Stimulated activated CD8-positive, alpha-beta memory T cell treated with anti-CD3 and anti-CD28 coated beads, Interleukin-7, amount 100 ng/mL, for 1 hour (primary cell): Measurements from ENCODE around the gene KBTBD13.
"Not testable (repeated sequence)": the region's sequence is repeated elsewhere in the genome, so short reads cannot be mapped to it uniquely, and the experiment has no call there.

Source experiments
- DNase-seq, 2 donors: peaks; one replicate each; pipeline ENCODE4 v3.0.0-alpha.2; 2020; ENCODE audit warnings: low read depth in 2 of 2

KBTBD13 gene

DNA sequence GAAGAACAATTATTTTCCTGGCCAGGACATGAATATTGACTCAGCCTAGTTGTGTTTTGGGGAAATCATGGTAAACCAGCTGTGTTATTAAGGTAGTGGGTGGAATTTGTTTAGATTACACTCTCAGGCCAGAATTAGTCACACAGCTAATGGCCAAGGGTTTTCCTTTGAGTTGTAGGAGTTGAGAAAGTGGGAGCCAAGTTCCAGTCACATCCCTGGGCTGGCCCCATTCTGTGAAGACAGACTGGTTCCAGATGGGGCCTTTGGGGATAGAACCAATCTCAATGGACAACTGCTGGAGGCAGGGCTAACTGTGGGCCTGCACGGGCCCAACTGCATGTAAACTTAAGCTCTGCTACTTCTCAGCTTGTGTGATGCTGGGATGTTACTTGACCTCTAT, 7.4 kb upstream of the KBTBD13 start:
- no peak for DNase-seq

DNA sequence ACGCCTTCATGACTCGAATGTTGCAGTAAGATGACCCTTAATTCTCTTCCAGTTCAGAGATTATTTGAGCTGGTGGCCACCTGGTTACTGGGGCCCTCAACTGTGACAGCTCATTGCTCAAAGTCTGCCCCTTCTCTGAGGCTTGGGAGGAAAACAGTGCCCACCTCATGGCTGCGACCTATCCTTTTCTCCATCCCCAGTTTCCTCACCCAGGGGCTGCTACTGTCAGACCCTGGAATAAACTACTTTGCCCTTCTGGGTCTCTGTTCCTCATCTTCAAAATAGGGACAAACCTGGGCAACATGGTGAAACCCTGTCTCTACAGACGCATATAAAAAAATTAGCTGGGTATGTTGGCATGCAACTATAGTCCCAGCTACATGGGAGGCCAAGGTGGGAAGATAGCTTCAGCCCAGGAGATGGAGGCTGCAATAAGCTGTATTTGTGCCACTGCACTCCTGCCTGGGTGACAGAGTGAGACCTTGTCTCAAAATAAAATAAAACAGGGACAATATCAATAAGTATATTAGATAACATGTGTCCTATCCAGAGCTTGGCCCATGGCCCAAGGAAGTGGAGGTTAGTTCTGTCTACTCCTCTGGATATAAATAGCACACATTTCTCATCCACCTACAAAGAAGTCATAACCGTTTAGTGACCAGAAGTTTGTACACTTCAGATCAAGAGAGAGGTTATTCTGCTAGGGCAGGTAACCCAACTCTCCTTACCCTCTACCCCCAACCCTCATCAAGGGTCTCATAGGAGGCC, 6.6 kb upstream of the KBTBD13 start:
- no peak for DNase-seq

DNA sequence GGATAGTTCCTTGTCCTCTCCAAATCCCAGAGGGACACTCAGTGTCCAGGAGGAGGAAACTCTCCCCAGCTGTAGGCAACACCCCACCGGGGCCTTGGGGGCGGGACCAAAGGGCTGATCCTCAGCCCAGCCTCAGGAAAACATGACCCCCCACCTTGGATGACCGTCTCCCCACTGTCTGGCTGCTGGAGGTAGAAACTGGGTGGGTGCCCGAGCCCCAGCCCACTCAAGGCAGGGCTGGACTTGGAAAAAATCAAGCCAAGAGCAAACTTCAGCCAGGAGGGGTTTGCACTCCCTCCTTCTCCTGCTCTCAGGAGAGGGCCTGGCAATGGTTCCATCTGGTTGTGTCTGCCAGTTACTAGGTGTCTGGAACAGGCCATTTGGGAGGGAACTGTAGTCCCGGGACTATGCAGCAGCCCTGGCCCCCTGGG, 5.2 kb upstream of the KBTBD13 start:
- no peak for DNase-seq

DNA sequence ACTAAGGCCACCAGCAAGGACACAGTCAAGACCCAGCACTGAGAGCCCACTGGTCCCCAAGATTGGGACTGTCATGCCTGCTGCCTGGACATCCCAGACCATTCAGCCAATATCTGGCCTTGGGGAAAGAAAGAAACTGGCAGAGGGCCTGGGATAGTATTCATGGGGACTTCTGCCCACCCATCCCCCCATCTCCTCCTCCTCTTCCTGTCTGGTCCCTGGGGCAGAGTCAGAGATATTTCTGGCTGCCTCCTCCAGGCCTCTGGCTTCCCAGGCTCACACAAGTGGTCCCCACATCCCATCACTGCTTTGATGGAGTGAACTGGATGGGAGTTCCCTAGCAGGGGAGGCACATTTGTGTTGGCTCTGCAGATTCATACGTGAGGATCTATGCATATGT, 4.5 kb upstream of the KBTBD13 start:
- no peak for DNase-seq

DNA sequence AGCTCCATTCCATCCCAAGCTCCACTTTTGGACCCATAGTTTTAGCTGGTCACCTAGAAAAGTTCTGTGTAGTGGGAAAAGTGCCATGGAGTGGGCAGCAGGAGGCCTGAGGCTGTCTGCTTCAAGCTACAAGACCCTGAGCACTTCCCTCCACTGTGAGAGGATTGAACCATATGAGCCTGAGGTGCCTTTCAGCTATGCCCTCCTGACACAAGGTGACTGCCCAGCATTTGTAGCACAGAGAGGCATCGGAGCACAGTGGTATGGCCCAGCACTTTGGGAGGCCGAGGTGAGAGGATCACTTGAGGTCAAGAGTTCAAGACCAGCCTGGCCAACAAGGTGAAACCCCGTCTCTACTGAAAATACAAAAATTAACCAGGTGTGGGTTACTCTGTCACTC, 3.9 kb upstream of the KBTBD13 start:
- no peak for DNase-seq

DNA sequence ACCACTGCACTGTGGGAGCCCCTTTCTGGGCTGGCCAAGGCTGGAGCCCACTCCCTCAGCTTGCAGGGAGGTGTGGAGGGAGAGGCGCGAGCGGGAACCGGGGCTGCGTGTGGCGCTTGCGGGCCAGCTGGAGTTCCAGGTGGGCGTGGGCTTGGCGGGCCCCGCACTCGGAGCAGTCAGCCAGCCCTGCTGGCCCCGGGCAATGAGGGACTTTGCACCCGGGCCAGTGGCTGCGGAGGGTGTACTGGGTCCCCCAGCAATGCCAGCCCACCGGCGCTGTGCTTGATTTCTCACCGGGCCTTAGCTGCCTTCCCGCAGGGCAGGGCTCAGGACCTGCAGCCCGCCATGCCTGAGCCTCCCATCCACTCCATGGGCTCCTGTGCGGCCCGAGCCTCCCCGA, 1.6 kb upstream of the KBTBD13 start:
- DNase-seq: not testable (repeated sequence)

DNA sequence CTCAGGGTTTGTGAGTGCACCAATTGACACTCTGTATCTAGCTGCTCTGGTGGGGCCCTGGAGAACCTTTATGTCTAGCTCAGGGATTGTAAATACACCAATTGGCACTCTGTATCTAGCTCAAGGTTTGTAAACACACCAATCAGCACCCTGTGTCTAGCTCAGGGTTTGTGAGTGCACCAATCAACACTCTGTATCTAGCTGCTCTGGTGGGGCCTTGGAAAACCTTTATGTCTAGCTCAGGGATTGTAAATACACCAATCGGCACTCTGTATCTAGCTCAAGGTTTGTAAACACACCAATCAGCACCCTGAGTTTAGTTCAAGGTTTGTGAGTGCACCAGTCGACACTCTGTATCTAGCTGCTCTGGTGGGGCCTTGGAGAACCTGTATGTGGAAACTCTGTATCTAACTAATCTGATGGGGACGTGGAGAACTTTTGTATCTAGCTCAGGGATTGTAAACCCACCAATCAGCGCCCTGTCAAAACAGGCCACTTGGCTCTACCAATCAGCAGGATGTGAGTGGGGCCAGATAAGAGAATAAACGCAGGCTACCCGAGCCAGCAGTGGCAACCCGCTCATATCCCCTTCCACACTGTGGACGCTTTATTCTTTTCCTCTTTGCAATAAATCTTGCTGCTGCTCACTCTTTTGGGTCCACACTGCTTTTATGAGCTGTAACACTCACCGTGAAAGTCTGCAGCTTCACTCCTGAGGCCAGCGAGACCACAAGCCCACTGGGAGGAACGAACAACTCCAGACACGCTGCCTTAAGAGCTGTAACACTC, 745 bp upstream of the KBTBD13 start:
- not testable (repeated sequence) for DNase-seq

DNA sequence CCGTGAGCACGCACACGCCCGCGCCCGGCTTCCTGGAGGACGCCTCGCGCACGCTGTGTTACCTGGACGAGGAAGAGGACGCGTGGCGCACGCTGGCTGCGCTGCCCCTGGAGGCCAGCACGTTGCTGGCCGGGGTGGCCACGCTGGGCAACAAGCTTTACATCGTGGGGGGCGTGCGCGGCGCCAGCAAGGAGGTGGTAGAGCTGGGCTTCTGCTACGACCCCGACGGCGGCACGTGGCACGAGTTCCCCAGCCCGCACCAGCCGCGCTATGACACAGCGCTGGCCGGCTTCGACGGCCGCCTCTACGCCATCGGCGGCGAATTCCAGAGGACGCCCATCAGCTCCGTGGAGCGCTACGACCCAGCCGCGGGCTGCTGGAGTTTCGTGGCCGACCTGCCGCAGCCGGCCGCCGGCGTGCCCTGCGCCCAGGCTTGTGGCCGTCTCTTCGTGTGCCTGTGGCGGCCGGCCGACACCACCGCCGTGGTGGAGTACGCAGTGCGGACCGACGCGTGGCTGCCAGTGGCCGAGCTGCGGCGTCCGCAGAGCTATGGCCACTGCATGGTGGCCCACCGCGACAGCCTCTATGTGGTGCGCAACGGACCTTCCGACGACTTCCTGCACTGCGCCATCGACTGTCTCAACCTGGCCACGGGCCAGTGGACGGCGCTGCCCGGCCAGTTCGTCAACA, 890 bp downstream of the KBTBD13 start:
- no peak for DNase-seq

DNA sequence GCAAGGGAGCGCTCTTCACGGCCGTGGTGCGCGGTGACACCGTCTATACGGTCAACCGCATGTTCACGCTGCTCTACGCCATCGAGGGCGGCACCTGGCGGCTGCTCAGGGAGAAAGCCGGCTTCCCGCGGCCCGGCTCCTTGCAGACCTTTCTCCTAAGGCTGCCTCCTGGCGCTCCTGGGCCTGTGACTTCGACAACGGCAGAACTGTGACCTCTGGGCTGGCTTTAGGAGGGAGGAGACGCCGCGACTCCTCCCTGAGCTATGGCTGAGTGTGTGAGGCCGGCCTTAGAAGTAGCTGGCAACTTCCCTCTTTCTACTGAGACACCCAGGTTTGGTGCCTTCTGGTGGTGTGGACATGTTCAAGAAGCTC, 1.4 kb downstream of the KBTBD13 start:
- peak in 1 of 2 donors; percentile 14 for DNase-seq

DNA sequence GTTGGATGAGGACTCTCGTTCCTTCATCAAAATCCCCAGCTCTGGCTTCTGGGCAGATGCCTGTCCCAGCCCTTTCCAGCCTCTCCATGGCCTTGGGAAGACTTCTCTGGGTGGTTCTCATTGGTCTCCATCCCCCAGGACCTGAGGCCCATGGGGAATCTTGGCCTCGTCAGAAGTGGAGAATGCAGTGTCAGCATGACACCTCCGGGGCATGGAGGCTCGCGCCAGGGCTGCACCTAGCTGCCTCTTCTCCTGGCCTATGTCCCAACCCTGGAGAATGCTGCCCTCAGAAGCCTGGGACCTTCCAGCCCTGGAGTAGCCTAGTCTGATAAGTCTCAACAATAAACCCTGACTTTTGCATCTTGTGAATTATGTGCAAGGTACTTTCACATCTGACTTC, 3.0 kb downstream of the KBTBD13 start:
- DNase-seq: no peak

DNA sequence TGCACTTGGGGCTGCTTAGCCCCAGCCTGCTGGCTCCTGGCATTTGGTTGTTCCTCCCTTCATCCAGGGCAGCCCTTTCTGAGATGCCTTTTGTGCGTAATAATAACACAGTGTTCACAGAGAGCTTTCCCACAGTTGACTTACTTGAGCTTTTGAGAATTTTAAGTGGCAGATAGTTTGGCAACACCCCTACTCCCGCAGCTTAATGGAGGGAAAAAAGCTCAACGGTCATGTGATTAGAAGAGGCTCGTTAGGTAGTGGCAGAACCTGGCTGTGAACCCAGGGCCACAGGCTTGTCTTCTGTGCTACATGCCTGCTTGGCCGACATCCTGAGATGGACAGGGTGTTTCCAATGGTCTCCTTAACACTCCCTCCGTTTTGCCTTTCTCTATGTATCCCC, 4.7 kb downstream of the KBTBD13 start:
- no peak for DNase-seq

DNA sequence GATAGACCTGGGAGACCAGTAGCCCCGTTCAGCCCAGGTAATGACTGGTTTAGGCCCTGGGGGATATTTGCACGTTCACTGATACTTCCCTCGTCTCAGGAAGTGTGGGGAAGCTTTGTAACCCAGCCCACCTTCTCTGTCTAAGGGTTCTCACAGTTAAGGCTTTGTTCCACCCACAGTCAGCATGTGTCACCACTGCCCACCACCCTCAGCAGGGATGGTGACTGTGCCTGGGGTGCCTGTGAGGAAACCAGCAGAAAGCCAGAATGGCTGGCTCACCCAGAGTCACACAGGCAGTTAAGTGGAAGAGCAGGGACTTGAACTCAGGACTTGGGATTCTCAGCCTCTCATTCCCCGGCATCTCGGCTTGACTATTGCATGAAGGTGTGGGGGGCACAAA, 5.2 kb downstream of the KBTBD13 start:
- no peak for DNase-seq

DNA sequence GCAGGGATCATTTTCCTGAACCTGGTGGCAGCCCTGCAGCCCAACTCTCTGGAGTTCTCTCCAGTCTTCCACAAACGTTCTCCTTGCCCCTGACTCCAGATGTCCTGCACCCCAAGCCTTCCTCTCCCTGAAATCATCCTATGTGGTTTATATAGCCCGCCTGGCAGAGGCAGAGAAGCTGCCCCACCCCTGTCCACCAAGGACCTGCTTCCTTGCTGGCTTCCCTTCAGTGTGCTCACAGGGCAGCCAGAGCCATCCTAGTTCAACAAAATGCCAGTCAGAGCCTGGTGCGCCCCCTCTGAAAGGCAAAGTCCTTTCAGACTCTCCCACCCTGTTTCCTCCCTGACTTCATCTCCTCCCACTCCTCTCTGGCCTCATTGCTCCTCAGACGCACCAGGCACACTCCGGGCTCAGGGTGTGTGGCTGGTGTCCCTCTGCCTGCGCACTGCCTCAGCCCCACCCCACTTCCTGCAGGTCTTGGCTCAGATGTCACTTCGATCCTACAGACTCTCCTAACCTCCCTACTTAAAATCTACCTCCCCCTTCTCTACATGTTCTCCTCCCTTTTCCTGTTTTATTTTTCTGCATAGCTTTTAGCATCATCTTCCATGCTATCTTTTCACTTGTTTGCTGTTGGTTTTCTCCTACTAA, 5.9 kb downstream of the KBTBD13 start:
- no peak for DNase-seq

DNA sequence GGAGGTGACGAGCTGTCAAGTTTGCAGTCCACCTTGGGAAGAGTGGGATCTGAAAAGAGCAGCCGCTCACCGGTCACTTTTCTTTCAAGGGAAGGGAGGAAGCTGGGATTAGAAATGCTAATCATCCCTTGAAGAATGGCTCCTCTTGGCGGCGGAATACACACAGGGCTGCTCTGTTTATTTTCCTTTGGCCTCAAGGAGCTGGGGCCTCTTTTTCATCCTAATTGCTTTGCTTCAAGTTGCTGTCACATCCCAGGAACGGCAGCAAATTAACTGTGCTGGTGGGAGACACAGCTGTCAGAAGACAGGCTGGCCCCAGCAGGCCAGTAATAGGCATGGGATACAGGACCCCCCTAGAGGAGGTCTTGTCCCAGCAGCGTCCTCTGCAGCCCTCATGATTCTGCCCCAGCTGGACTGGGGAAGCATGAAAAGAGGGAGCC, 6.7 kb downstream of the KBTBD13 start:
- no peak for DNase-seq

DNA sequence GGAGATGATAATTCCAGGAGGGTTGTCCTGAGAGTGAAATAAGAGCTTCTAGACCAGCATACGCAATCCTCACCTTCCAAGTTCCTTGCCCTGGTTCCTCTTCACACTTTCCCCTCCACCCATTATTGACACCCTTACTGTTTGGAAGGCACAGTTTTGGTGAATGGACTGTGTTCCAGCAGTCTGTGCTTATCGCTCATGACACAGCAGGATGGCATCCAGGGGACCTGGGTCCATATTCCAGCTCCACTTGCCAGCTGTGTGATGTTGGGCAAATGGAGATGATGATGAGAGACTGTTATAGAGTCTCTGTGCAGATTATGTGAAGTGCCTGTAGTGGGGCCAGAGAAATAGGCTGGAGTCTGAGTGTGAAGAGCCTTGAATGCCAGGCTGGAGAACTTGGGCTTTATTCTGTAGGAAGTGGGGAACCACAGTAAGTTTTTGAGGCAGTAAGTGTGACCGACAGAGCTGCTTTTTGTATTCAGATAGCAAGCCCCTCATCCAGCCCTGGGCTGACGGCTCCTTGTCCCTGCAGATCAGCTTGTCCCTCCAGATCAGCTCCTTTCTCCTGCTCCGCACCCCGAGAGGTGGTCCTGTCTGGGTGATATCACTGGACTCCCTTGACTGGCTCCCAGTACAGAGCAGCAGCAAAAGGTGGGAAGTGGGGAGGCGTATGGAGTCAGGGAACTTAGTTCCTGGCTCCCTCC, 8.1 kb downstream of the KBTBD13 start:
- DNase-seq: no peak

DNA sequence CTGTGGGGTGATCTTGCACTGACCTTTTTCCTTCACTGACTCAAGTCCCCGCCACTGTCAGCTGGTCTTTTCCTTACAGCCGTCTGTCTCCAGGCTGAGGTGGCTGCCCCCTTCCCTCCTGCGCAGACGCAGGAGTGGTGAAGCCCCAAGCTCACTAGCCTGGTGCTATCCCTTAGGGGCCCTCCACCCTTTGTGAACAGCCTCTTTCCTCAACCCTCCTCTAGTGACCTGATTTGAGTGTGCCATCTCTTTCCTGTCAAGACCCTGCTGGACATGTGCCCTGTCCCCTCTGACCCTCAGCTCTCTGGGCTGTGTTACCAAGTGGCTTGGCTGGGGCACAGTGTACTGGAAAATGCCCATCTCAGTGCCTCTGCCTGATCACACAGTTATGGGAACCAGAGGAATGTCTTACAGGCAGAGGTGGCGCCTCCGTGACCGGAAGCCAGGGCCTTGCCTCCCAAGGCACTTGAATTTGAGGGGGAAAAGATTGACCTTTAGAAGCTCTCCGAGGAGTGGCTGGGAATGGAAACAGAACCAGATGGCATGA, 8.7 kb downstream of the KBTBD13 start:
- DNase-seq: no peak

DNA sequence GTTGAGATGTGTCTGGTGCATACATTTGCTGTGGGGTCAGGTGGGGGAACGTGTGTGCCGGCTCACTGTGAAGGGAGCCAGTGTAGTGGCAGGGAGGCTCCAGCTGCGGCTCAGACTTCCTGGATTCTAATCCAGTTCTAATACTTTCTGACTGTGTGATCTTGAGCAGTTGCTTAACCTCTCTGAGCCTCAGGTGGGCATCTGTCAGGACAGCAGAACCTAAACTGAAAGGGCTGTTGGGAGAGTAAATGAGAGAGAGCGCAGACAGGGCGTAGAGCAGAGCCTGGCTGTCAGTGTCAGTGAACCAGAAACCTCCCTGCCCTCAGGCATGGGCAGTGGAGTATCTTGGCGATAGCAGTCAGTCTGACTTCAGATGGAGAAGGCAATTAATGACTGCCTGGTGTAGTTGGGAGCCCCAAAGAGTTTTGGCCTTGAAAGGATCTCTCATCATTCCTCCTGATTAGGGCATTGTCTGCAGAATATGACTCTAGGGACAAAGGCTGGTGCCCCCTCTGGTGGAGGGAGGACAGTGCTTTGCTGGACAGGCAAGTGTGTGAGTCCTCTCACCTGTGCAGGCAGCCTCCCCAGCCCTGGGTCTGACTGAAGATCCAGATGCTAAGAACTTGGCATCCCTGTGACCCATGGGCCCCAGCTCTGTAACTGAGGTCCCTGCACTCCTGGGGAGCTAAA, 9.6 kb downstream of the KBTBD13 start:
- DNase-seq: no peak

DNA sequence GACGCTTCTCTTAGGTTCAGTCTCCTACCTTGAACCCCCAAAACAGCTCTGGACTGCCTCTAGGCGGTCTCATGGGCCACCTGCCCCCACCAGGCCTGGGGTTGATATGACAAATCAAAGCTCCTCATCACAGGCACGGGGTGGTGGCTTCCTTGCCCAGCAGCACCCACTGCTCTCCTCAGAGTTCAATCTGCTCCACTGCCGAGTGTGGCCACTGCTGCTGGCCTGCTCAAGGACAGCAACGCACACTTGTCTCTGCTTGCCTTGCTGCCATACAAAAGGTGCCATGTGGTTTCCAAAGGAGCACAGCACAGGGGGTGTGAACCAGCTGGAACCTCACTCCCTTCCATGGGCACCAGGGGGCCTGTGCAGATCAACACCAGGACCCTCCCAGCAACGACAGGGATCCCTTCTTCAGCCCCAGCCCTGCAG, 10.2 kb downstream of the KBTBD13 start:
- no peak for DNase-seq

DNA sequence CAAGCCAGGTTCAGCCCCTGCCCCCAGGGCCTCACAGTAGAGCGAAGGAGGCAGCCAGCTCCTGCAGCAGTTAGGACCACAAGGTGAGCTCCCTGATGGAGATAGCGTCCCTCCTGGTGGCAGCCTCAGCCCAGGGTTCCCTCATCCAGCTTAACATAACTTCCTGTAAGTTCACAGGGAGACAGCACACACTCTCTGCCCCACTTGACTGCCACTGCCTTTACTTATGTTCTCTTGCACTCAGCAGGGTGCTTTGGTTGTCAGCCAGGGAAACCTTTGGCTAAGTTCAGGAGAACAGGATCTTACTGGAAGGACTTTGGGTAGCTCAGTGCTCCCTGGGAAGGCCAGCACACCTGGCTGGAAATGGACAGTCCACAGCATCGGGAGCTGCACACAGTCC, 10.9 kb downstream of the KBTBD13 start:
- DNase-seq: no peak

DNA sequence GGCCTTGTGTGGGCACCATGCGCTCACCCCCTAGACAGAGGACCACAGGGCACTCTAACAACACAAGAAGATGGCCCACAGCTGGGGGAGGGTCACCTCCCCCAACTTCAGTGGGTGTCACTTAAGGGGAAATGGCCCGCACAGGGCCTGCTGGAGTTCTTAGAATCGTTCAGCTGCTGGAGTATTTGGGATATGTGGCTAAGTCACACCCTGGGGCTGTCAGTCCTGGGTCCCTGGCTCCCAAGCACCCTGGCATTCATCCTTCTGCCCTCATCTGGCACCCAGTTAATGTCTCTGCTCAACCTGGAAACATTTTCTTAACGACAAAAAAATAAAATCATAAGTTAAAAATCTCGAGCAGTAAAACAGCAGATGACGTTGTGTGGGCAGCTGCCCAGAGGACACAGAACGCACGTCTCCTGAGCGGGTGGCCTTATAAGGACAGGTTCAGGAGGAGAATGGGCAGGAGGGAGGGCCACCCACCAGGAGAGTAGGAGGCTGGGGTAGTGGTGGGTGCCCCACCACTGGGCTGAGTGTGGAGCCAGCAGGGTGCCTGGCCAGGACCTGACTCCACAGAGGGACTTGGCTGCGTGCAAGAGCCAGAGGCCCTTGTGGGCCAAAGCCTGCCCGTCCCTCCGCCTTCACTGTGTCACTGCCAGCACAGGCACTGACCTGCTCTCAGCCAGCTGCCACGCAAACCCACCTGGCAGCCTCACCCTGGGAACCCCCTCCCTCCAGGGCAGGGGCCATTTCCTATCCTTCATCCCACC, 11.5 kb downstream of the KBTBD13 start:
- DNase-seq: no peak
